HG03558 (cell line): ENCODE data around the gene BMPR2.
"Not testable (repeated sequence)": the region's sequence is repeated elsewhere in the genome, so short reads cannot be mapped to it uniquely, and the experiment has no call there.

ENCODE experiments used
- ATAC-seq: cut with Tn5 transposase; IDR thresholded peaks from one replicate; pipeline ENCODE4 v1.9.1; 2021; ENCODE audit warnings: moderate number of reproducible peaks; ENCODE audit not compliant: unreplicated experiment; ENCODE audit errors: extremely low read depth

BMPR2 gene

GRCh38 chr2:202378662-202379358 lies 2.7 kb downstream of the BMPR2 start:
- no peak for ATAC-seq

GRCh38 chr2:202382684-202383083 lies 6.6 kb downstream of the BMPR2 start:
- ATAC-seq = no peak

- ATAC-seq = not testable (repeated sequence)
Measured at GRCh38 chr2:202386495-202386894, 10.4 kb downstream of the BMPR2 start.

- no peak for ATAC-seq
Measured at GRCh38 chr2:202387608-202388342, 11.6 kb downstream of the BMPR2 start.

GRCh38 chr2:202400941-202401340 lies 24.8 kb downstream of the BMPR2 start:
- no peak for ATAC-seq

- ATAC-seq = no peak
Measured at GRCh38 chr2:202405798-202406197, 29.7 kb downstream of the BMPR2 start.

GRCh38 chr2:202406445-202406978 lies 30.4 kb downstream of the BMPR2 start:
- no peak for ATAC-seq

- ATAC-seq = no peak
Measured at GRCh38 chr2:202408546-202409140, 32.5 kb downstream of the BMPR2 start.

GRCh38 chr2:202410092-202410491 lies 34.0 kb downstream of the BMPR2 start:
- no peak for ATAC-seq

- no peak for ATAC-seq
Measured at GRCh38 chr2:202411097-202411496, 35.0 kb downstream of the BMPR2 start.

- ATAC-seq = no peak
Measured at GRCh38 chr2:202418027-202418426, 41.9 kb downstream of the BMPR2 start.

- no peak for ATAC-seq
Measured at GRCh38 chr2:202418511-202418910, 42.4 kb downstream of the BMPR2 start.

- no peak for ATAC-seq
Measured at GRCh38 chr2:202423139-202423538, 47.0 kb downstream of the BMPR2 start.

- no peak for ATAC-seq
Measured at GRCh38 chr2:202425036-202425435, 48.9 kb downstream of the BMPR2 start.

- no peak for ATAC-seq
Measured at GRCh38 chr2:202426751-202427150, 50.6 kb downstream of the BMPR2 start.

- no peak for ATAC-seq
Measured at GRCh38 chr2:202429164-202429980, 53.2 kb downstream of the BMPR2 start.

GRCh38 chr2:202432776-202433175 lies 56.6 kb downstream of the BMPR2 start:
- ATAC-seq = no peak

- no peak for ATAC-seq
Measured at GRCh38 chr2:202434472-202434871, 58.3 kb downstream of the BMPR2 start.

- no peak for ATAC-seq
Measured at GRCh38 chr2:202436626-202437025, 60.5 kb downstream of the BMPR2 start.

- ATAC-seq = not testable (repeated sequence)
Measured at GRCh38 chr2:202440117-202440516, 64.0 kb downstream of the BMPR2 start.
